K562 (cell line): ENCODE data around the gene POLN. TPM values are rescaled to one million over a fixed set of nuclear protein-coding genes. Genes with fewer than 3 reads are reported as not detected.

Source experiments
- ATAC-seq: fragments of 200-7000 bp; cut with Tn5 transposase; 3 replicates; pipeline ENCODE4 v1.9.1; 2020; ENCODE audit warnings: moderate library complexity
- BruUV-seq: library from RNA; stranded (reverse); fragments of 400-500 nt; replicated peaks from 2 replicates; lab custom pipeline; 2021; lab: Mats Ljungman, UMichigan
- CTCF ChIA-PET: fragments of 300-600 bp; formaldehyde crosslinking; extraction: SDS; loops from one replicate; lab custom pipeline; 2021; ENCODE audit warnings: low intra/inter-chr PET ratio; lab: Yijun Ruan, JAX
- POLR2A ChIA-PET: fragments of 300-600, 350-650 bp; sonication (Branson Sonifier 250); formaldehyde crosslinking; extraction: SDS; loops from one replicate; lab custom pipeline; 2021; ENCODE audit warnings: antibody characterized with exemption, inconsistent platforms; lab: Yijun Ruan, JAX
- DNase-seq, 4 experiments: peaks; one replicate each; pipeline versions ENCODE4 v3.0.0 to v3.0.0-alpha.2; 2011 to 2018; ENCODE audit warnings: low spot score in 3 of 4, mixed read lengths in 3 of 4; ENCODE audit errors: extremely low read depth in 1 of 4
- FAIRE-seq: peaks from 2 replicates; lab custom pipeline; 2011; peaks lifted over from hg19 to GRCh38; lab: Jason Lieb, UNC
- H2AFZ ChIP-seq: 2 replicates; pipeline ENCODE4 v1.6.0; 2011; ENCODE audit warnings: low read depth, low read length, control low read depth, inconsistent platforms
- H3K27ac ChIP-seq: fragments of 200-600 bp; 3 replicates; pipeline ENCODE4 v1.8.0; 2011; ENCODE audit warnings: low read depth, mild to moderate bottlenecking, control low read depth, inconsistent platforms, low read length, moderate library complexity, mixed read lengths; ENCODE audit errors: extremely low read depth
- H3K27me3 ChIP-seq, 2 experiments: fragments of 300-600 bp in 1 of 2; 2 replicates in 1 of 2; 3 replicates in 1 of 2; pipeline versions ENCODE4 v1.6.0 to v1.8.0; 2011; ENCODE audit warnings: inconsistent platforms in 2 of 2, low read length in 2 of 2, mild to moderate bottlenecking in 1 of 2, mixed read lengths in 1 of 2, moderate library complexity in 1 of 2; ENCODE audit not compliant: control insufficient read depth in 2 of 2, insufficient read depth in 2 of 2
- H3K36me3 ChIP-seq: fragments of 300-600 bp; 3 replicates; pipeline ENCODE4 v1.8.0; 2011; ENCODE audit warnings: mild to moderate bottlenecking, low read length, inconsistent platforms; ENCODE audit not compliant: control insufficient read depth, insufficient read depth
- H3K4me1 ChIP-seq, 2 experiments: fragments of 200-600 bp in 1 of 2; replicated peaks in 1 of 2; 2 replicates in 1 of 2; 3 replicates in 1 of 2; pipeline versions ENCODE4 v1.5.1 to v1.8.0; 2011; ENCODE audit warnings: inconsistent platforms in 2 of 2, low read length in 2 of 2, mild to moderate bottlenecking in 1 of 2, mixed read lengths in 1 of 2, moderate library complexity in 1 of 2; ENCODE audit not compliant: control insufficient read depth in 2 of 2, insufficient read depth in 2 of 2
- H3K4me2 ChIP-seq: 2 replicates; pipeline ENCODE4 v1.6.1; 2011; ENCODE audit warnings: low read length, control low read depth, inconsistent platforms, mixed read lengths; ENCODE audit not compliant: insufficient read depth
- H3K4me3 ChIP-seq: fragments of 200-600 bp; sonication (generic), shearing (Covaris generic); 2 replicates; pipeline ENCODE4 v1.5.1; 2016; ENCODE audit warnings: control low read depth, inconsistent platforms
- H3K79me2 ChIP-seq: fragments of 200-600 bp; 3 replicates; pipeline ENCODE4 v1.8.0; 2011; ENCODE audit warnings: low read length, inconsistent platforms; ENCODE audit not compliant: control insufficient read depth, insufficient read depth
- H3K9ac ChIP-seq, 2 experiments: 2 replicates each; pipeline versions ENCODE4 v1.6.0 to v1.6.1; 2011; ENCODE audit warnings: low read depth in 2 of 2, low read length in 2 of 2, control low read depth in 1 of 2, inconsistent platforms in 1 of 2, mild to moderate bottlenecking in 1 of 2, mixed read lengths in 1 of 2; ENCODE audit not compliant: insufficient read depth in 1 of 2
- H3K9me1 ChIP-seq: one replicate; pipeline ENCODE4 v1.6.0; 2011; ENCODE audit warnings: inconsistent platforms, mild to moderate bottlenecking, low read length, moderate library complexity; ENCODE audit not compliant: control insufficient read depth, insufficient read depth
- H3K9me3 ChIP-seq: replicated peaks from 2 replicates; pipeline ENCODE4 v1.5.1; 2011; ENCODE audit warnings: low read depth, low read length, inconsistent platforms; ENCODE audit not compliant: control insufficient read depth, insufficient read depth
- H4K20me1 ChIP-seq: replicated peaks from 2 replicates; pipeline ENCODE4 v1.6.1; 2011; ENCODE audit warnings: low read length, inconsistent platforms, mixed read lengths; ENCODE audit not compliant: control insufficient read depth, insufficient read depth
- RBM25 ChIP-seq: fragments of 200-400 bp; formaldehyde crosslinking; IDR thresholded peaks from 2 replicates; pipeline ENCODE4 v1.6.1; 2018; ENCODE audit warnings: low read length, low read depth, moderate library complexity; ENCODE audit not compliant: severe bottlenecking
- WGBS: fragments of 100-300 bp; shearing (Covaris generic); methylation state at CpG from one replicate; pipeline ENCODE4 v1.1.6; 2016; ENCODE audit warnings: low coverage, mixed read lengths; ENCODE audit not compliant: insufficient coverage; ENCODE audit errors: missing lambda C conversion rate; 5-methylcytosine and 5-hydroxymethylcytosine counted together
- in situ Hi-C: fragments of 300-500 bp; cut with MboI; formaldehyde crosslinking; loops from 4 replicates; pipeline ENCODE4 v1.15.0; 2018; ENCODE audit warnings: inconsistent platforms, mixed read lengths
- intact Hi-C: fragments of 100-400 bp; cut with micrococcal nuclease; formaldehyde crosslinking; loops from 2 replicates; pipeline ENCODE4 v1.14.2; 2022
- polyA plus RNA-seq, 8 experiments: library from polyadenylated mRNA; depleted of rRNA in 4 of 8; stranded (reverse) in 5 of 8; unstranded in 3 of 8; fragments of >200 nt; fragmentation: Nextera tagmentation in 2 of 8; fragmentation: Illumina TruSeq in 1 of 8; extraction: Ambion mirVana in 2 of 8; extraction: Trizol in 1 of 8; gene quantifications; 2 replicates each; pipeline versions ENCODE4 v1.2.1 to v1.2.3, GENCODE V29; 2011 to 2014; ENCODE audit warnings: inconsistent platforms in 1 of 8, missing spikeins in 1 of 8
- total RNA-seq, 7 experiments: library from RNA; depleted of rRNA in 6 of 7; stranded (reverse); fragments of >200 nt in 6 of 7; fragmentation: Illumina TruSeq in 2 of 7; extraction: Trizol in 2 of 7; gene quantifications; 2 replicates each; pipeline versions ENCODE4 v1.2.1 to v1.2.3, GENCODE V29; 2011 to 2021; ENCODE audit warnings: low replicate concordance in 1 of 7
- TF ChIP-seq, protein P1 (sequence below), 3 experiments: IDR thresholded peaks in 2 of 3; conservative IDR thresholded peaks in 1 of 3; 2 replicates each; pipeline ENCODE4 v1.5.1; 2011 to 2012; ENCODE audit warnings: low read length in 3 of 3, mild to moderate bottlenecking in 3 of 3, control low read depth in 2 of 3, improper control_type of control experiment in 1 of 3, inconsistent platforms in 1 of 3, low read depth in 1 of 3, mixed read lengths in 1 of 3, moderate library complexity in 1 of 3; ENCODE audit not compliant: insufficient read depth in 2 of 3
- TF ChIP-seq, protein P2 (sequence below): sonication (generic); formaldehyde crosslinking; IDR thresholded peaks from 2 replicates; pipeline ENCODE4 v1.8.1; 2023; ENCODE audit warnings: mild to moderate bottlenecking, missing genetic modification reagents

Gene POLN
- total and polyA plus RNA-seq, 9 of the 15 experiments (the other 6 are each of a cell fraction or from before 2014, with no cell fraction given) = 0.08 to 0.91 (median 0.32) TPM

DNA sequence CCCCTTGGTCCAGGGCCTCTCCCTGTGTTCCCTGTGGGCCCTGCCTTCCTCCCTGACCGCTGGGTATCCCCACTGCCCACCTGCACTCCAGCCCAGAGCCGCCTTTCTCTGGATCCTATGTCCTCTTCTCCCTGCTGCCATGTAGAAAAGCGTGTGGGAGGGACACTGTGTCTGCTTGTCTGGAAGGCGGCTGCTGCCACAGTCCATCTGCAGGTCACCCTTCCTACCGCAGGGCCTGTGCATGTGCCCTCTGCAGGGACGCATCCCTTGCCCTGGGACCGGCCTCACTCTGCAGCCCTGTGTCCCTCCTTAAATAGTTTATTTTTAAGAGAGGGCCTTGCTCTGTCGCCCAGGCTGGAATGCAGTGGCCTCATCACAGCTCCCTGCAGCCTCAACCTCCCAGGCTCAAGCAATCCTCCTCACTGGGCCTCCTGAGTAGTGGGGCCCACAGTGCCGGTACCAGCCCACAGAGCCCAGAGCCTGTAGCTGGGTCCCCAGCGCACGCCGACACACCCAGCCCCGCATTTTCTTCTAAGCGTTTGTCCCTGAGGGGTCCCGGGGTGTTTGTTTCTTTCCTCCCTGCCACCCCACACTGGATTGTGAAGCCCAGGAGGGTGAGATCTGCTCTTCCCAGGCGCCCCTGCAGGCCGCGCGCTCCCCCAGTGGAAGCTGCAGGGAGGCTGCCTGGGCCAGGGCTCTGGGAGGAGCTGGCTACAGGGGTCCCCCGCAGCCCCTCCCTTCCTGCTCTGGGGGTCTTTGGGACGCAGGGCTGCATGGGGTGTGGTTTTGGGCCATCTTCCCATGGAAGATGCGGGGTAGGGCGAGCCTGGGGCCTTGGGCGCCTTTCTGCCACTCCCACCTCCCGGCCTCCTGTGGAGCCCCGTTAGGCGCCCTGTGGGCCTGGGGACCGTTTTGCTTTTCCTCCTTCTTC, 195.6 kb downstream of the POLN start:
- ChIA-PET CTCF (no interaction called here), POLR2A (interaction anchor here (0.6 to 1.1 kb wide), 3 partner anchors 9 to 89 kb away, joined by 4 to 5 read pairs (median 5); no protein-coding TSS in a partner anchor)
- no TSS peak for BruUV-seq
- H4K20me1 ChIP-seq = no peaks in the 10 kb centered on the region
- TF ChIP-seq, protein P1, sequence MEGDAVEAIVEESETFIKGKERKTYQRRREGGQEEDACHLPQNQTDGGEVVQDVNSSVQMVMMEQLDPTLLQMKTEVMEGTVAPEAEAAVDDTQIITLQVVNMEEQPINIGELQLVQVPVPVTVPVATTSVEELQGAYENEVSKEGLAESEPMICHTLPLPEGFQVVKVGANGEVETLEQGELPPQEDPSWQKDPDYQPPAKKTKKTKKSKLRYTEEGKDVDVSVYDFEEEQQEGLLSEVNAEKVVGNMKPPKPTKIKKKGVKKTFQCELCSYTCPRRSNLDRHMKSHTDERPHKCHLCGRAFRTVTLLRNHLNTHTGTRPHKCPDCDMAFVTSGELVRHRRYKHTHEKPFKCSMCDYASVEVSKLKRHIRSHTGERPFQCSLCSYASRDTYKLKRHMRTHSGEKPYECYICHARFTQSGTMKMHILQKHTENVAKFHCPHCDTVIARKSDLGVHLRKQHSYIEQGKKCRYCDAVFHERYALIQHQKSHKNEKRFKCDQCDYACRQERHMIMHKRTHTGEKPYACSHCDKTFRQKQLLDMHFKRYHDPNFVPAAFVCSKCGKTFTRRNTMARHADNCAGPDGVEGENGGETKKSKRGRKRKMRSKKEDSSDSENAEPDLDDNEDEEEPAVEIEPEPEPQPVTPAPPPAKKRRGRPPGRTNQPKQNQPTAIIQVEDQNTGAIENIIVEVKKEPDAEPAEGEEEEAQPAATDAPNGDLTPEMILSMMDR (IDR thresholded peaks at IDR 0.05 in 2 of 3, conservative IDR thresholded peaks at IDR 0.05 in 1 of 3; ENCODE audit: insufficient read depth in 2 of 3, low read depth in 1 of 3, low read length in 3 of 3) = 0 out of 6 replicates have a peak, but pooled peaks of 1 of the 3 experiments have one; percentile 8
- TF ChIP-seq, protein P2, sequence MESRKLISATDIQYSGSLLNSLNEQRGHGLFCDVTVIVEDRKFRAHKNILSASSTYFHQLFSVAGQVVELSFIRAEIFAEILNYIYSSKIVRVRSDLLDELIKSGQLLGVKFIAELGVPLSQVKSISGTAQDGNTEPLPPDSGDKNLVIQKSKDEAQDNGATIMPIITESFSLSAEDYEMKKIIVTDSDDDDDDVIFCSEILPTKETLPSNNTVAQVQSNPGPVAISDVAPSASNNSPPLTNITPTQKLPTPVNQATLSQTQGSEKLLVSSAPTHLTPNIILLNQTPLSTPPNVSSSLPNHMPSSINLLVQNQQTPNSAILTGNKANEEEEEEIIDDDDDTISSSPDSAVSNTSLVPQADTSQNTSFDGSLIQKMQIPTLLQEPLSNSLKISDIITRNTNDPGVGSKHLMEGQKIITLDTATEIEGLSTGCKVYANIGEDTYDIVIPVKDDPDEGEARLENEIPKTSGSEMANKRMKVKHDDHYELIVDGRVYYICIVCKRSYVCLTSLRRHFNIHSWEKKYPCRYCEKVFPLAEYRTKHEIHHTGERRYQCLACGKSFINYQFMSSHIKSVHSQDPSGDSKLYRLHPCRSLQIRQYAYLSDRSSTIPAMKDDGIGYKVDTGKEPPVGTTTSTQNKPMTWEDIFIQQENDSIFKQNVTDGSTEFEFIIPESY = peak; percentile 48; the same call in 1 of the 2 replicates
- no peak for TF ChIP-seq RBM25
- in situ Hi-C loops (no loop called here), intact Hi-C loops (no loop called here)
- ATAC-seq (no peak), FAIRE-seq (no peak), DNase-seq (no peak)
- H2AFZ ChIP-seq = no peak overlapping the region
- H3K9me3 ChIP-seq = no peaks in the 10 kb centered on the region
- peak overlapping the region in 1 of 2 experiments; percentile 35; a peak in 2 of 4 replicates for H3K9ac ChIP-seq
- WGBS = 57% methylated on average over 18 of the region's 28 CpGs
- H3K4me3 ChIP-seq = no peak overlapping the region
- H3K4me1 ChIP-seq = peaks cover 0 to 56% of the 10 kb centered on the region in 2 experiments; a peak in 2 of 5 replicates
- no peak overlapping the region for H3K27ac ChIP-seq
- no peaks in the 10 kb centered on the region for H3K79me2 ChIP-seq
- H3K36me3 ChIP-seq = no peaks in the 10 kb centered on the region
- H3K9me1 ChIP-seq = no peaks in the 10 kb centered on the region
- H3K4me2 ChIP-seq = no peak overlapping the region
- H3K27me3 ChIP-seq = 0 out of 5 replicates have a peak, but pooled peaks cover 0 to 4% of the 10 kb centered on the region in 2 experiments
